ENCODE results near the gene CLEC2A. TPM values are rescaled to one million over a fixed set of nuclear protein-coding genes. Genes with fewer than 3 reads are reported as not detected.

CLEC2A gene
- total and polyA plus RNA-seq, 9 of the 15 experiments (the other 6 are each of a cell fraction or from before 2014, with no cell fraction given): not detected

DNA sequence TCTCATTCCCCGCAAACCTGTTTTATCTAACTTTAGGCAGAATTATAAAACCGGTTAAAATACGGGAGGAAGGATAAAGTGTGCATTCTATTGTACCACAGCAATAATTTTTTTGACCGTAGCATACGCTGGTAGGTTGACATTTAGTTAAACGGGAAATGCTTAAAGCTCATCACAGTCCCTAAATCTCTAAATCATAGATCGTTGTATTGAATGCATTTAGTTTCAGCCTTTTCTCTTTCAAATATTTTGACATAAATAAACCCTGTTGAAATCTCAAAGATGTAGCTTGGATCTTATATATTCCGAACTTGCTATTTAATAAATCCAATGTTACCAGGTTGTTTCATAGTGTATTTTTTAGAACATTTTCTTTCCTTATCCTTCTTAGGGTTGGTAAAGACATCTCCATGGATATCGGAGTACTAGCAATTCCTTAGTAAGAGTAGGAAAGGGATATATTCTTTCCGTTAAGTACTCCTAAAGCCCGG is 63.8 kb downstream of the CLEC2A start (continued):
- TF ChIP-seq, protein P1, sequence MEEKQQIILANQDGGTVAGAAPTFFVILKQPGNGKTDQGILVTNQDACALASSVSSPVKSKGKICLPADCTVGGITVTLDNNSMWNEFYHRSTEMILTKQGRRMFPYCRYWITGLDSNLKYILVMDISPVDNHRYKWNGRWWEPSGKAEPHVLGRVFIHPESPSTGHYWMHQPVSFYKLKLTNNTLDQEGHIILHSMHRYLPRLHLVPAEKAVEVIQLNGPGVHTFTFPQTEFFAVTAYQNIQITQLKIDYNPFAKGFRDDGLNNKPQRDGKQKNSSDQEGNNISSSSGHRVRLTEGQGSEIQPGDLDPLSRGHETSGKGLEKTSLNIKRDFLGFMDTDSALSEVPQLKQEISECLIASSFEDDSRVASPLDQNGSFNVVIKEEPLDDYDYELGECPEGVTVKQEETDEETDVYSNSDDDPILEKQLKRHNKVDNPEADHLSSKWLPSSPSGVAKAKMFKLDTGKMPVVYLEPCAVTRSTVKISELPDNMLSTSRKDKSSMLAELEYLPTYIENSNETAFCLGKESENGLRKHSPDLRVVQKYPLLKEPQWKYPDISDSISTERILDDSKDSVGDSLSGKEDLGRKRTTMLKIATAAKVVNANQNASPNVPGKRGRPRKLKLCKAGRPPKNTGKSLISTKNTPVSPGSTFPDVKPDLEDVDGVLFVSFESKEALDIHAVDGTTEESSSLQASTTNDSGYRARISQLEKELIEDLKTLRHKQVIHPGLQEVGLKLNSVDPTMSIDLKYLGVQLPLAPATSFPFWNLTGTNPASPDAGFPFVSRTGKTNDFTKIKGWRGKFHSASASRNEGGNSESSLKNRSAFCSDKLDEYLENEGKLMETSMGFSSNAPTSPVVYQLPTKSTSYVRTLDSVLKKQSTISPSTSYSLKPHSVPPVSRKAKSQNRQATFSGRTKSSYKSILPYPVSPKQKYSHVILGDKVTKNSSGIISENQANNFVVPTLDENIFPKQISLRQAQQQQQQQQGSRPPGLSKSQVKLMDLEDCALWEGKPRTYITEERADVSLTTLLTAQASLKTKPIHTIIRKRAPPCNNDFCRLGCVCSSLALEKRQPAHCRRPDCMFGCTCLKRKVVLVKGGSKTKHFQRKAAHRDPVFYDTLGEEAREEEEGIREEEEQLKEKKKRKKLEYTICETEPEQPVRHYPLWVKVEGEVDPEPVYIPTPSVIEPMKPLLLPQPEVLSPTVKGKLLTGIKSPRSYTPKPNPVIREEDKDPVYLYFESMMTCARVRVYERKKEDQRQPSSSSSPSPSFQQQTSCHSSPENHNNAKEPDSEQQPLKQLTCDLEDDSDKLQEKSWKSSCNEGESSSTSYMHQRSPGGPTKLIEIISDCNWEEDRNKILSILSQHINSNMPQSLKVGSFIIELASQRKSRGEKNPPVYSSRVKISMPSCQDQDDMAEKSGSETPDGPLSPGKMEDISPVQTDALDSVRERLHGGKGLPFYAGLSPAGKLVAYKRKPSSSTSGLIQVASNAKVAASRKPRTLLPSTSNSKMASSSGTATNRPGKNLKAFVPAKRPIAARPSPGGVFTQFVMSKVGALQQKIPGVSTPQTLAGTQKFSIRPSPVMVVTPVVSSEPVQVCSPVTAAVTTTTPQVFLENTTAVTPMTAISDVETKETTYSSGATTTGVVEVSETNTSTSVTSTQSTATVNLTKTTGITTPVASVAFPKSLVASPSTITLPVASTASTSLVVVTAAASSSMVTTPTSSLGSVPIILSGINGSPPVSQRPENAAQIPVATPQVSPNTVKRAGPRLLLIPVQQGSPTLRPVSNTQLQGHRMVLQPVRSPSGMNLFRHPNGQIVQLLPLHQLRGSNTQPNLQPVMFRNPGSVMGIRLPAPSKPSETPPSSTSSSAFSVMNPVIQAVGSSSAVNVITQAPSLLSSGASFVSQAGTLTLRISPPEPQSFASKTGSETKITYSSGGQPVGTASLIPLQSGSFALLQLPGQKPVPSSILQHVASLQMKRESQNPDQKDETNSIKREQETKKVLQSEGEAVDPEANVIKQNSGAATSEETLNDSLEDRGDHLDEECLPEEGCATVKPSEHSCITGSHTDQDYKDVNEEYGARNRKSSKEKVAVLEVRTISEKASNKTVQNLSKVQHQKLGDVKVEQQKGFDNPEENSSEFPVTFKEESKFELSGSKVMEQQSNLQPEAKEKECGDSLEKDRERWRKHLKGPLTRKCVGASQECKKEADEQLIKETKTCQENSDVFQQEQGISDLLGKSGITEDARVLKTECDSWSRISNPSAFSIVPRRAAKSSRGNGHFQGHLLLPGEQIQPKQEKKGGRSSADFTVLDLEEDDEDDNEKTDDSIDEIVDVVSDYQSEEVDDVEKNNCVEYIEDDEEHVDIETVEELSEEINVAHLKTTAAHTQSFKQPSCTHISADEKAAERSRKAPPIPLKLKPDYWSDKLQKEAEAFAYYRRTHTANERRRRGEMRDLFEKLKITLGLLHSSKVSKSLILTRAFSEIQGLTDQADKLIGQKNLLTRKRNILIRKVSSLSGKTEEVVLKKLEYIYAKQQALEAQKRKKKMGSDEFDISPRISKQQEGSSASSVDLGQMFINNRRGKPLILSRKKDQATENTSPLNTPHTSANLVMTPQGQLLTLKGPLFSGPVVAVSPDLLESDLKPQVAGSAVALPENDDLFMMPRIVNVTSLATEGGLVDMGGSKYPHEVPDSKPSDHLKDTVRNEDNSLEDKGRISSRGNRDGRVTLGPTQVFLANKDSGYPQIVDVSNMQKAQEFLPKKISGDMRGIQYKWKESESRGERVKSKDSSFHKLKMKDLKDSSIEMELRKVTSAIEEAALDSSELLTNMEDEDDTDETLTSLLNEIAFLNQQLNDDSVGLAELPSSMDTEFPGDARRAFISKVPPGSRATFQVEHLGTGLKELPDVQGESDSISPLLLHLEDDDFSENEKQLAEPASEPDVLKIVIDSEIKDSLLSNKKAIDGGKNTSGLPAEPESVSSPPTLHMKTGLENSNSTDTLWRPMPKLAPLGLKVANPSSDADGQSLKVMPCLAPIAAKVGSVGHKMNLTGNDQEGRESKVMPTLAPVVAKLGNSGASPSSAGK (IDR thresholded peaks at IDR 0.05): no peak
